IMR-90 (cell line): ENCODE results near the gene RPS6KA5. TPM values are rescaled to one million over a fixed set of nuclear protein-coding genes. Genes with fewer than 3 reads are reported as not detected.

ENCODE experiments used
- ATAC-seq: fragments of 200-7000 bp; cut with Tn5 transposase; 2 replicates; pipeline ENCODE4 v1.9.1; 2020; ENCODE audit warnings: low read depth, mild to moderate bottlenecking, moderate library complexity
- BruUV-seq: library from RNA; stranded (reverse); fragments of 400-500 nt; replicated peaks from 2 replicates; lab custom pipeline; 2021; lab: Mats Ljungman, UMichigan
- CTCF ChIA-PET: fragments of 300-600 bp; formaldehyde crosslinking; extraction: SDS; loops from one replicate; lab custom pipeline; 2021; ENCODE audit warnings: antibody characterized with exemption; lab: Yijun Ruan, JAX
- POLR2A ChIA-PET: fragments of 300-600 bp; sonication (Branson Sonifier 250); formaldehyde crosslinking; loops from one replicate; lab custom pipeline; 2022; ENCODE audit warnings: antibody characterized with exemption; ENCODE audit not compliant: unreplicated experiment; lab: Charles Lee
- DNase-seq: peaks from one replicate; pipeline ENCODE4 v3.0.0; 2013
- H2AFZ ChIP-seq: replicated peaks from 2 replicates; pipeline ENCODE3; 2013; ENCODE audit warnings: low read length, mild to moderate bottlenecking; ENCODE audit not compliant: poor library complexity
- H2AK5ac ChIP-seq: 2 replicates; pipeline ENCODE4 v1.6.1; 2013; ENCODE audit warnings: low read depth, low read length, inconsistent platforms
- H2AK9ac ChIP-seq: replicated peaks from 2 replicates; pipeline ENCODE3; 2013; ENCODE audit warnings: mild to moderate bottlenecking, low read depth, low read length, moderate library complexity; ENCODE audit not compliant: poor library complexity
- H2BK120ac ChIP-seq: 2 replicates; pipeline ENCODE4 v1.6.1; 2013; ENCODE audit warnings: low read depth, low read length, inconsistent platforms
- H2BK15ac ChIP-seq: 3 replicates; pipeline ENCODE4 v1.6.1; 2013; ENCODE audit warnings: low read depth, low read length, inconsistent platforms
- H2BK20ac ChIP-seq: 2 replicates; pipeline ENCODE4 v1.6.1; 2013; ENCODE audit warnings: low read depth, mild to moderate bottlenecking, inconsistent platforms, low read length, moderate library complexity
- H2BK5ac ChIP-seq: 2 replicates; pipeline ENCODE4 v1.6.1; 2013; ENCODE audit warnings: mild to moderate bottlenecking, low read depth, low read length, inconsistent platforms; ENCODE audit not compliant: poor library complexity, severe bottlenecking
- H3K14ac ChIP-seq: replicated peaks from 2 replicates; pipeline ENCODE4 v1.6.1; 2013; ENCODE audit warnings: low read depth, low read length, inconsistent platforms
- H3K18ac ChIP-seq: 2 replicates; pipeline ENCODE4 v1.6.1; 2013; ENCODE audit warnings: low read depth, low read length, control low read depth
- H3K23ac ChIP-seq: 2 replicates; pipeline ENCODE4 v1.6.1; 2013; ENCODE audit warnings: low read depth, low read length, inconsistent platforms
- H3K27ac ChIP-seq: 2 replicates; pipeline ENCODE4 v1.5.1; 2013; ENCODE audit warnings: mild to moderate bottlenecking, control low read depth, low read length; ENCODE audit not compliant: insufficient read depth
- H3K27me3 ChIP-seq: 2 replicates; pipeline ENCODE4 v1.6.1; 2013; ENCODE audit warnings: low read length; ENCODE audit not compliant: control insufficient read depth, insufficient read depth
- H3K36me3 ChIP-seq: 2 replicates; pipeline ENCODE4 v1.6.1; 2013; ENCODE audit warnings: low read length, mixed read lengths; ENCODE audit not compliant: control insufficient read depth, insufficient read depth
- H3K4ac ChIP-seq: 2 replicates; pipeline ENCODE4 v1.6.1; 2013; ENCODE audit warnings: low read depth, low read length, inconsistent platforms
- H3K4me1 ChIP-seq: 2 replicates; pipeline ENCODE4 v1.6.1; 2013; ENCODE audit warnings: low read length, mixed read lengths; ENCODE audit not compliant: control insufficient read depth, insufficient read depth
- H3K4me2 ChIP-seq: 2 replicates; pipeline ENCODE4 v1.6.1; 2013; ENCODE audit warnings: low read depth, mild to moderate bottlenecking, control low read depth, low read length, moderate library complexity
- H3K4me3 ChIP-seq: 2 replicates; pipeline ENCODE4 v1.5.1; 2013; ENCODE audit warnings: low read depth, mild to moderate bottlenecking, control low read depth, low read length, moderate library complexity; ENCODE audit not compliant: insufficient read depth
- H3K56ac ChIP-seq: 2 replicates; pipeline ENCODE4 v1.6.1; 2013; ENCODE audit warnings: low read length, inconsistent platforms; ENCODE audit not compliant: insufficient read depth; ENCODE audit errors: extremely low read depth
- H3K79me1 ChIP-seq, 2 experiments: 2 replicates each; pipeline ENCODE4 v1.6.1; 2013; ENCODE audit warnings: low read length in 2 of 2, inconsistent platforms in 1 of 2, low read depth in 1 of 2
- H3K9ac ChIP-seq: 2 replicates; pipeline ENCODE4 v1.6.1; 2013; ENCODE audit warnings: low read depth, low read length, control low read depth
- H3K9me1 ChIP-seq: 2 replicates; pipeline ENCODE4 v1.6.1; 2013; ENCODE audit warnings: low read length, inconsistent platforms; ENCODE audit not compliant: insufficient read depth
- H3K9me3 ChIP-seq: 2 replicates; pipeline ENCODE4 v1.6.1; 2013; ENCODE audit warnings: low read length; ENCODE audit not compliant: control insufficient read depth, insufficient read depth
- H4K20me1 ChIP-seq: 2 replicates; pipeline ENCODE4 v1.6.1; 2013; ENCODE audit warnings: low read length, inconsistent platforms; ENCODE audit not compliant: insufficient read depth
- H4K5ac ChIP-seq: 2 replicates; pipeline ENCODE4 v1.6.1; 2013; ENCODE audit warnings: mild to moderate bottlenecking, low read depth, low read length, control low read depth
- H4K8ac ChIP-seq, 2 experiments: 2 replicates each; pipeline ENCODE4 v1.6.1; 2013; ENCODE audit warnings: low read depth in 2 of 2, low read length in 2 of 2, control low read depth in 1 of 2, inconsistent platforms in 1 of 2
- H4K91ac ChIP-seq: 2 replicates; pipeline ENCODE4 v1.6.1; 2013; ENCODE audit warnings: low read depth, low read length, inconsistent platforms; ENCODE audit not compliant: insufficient read depth
- BHLHE40 ChIP-seq: fragments of 150-350 bp; IDR thresholded peaks from 2 replicates; pipeline ENCODE4 v1.6.1; 2016; ENCODE audit warnings: mild to moderate bottlenecking, low read depth, low read length
- CEBPB ChIP-seq: IDR thresholded peaks from 2 replicates; pipeline ENCODE4 v1.6.1; 2012; ENCODE audit warnings: low read depth, low read length, improper control_type of control experiment
- CHD1 ChIP-seq: IDR thresholded peaks from 2 replicates; pipeline ENCODE4 v1.6.1; 2012; ENCODE audit warnings: low read depth, low read length, improper control_type of control experiment
- ELK1 ChIP-seq: fragments of 150-350 bp; IDR thresholded peaks from 2 replicates; pipeline ENCODE4 v1.6.1; 2016; ENCODE audit warnings: low read depth, mild to moderate bottlenecking, low read length, moderate library complexity, borderline replicate concordance
- FOS ChIP-seq: fragments of 150-350 bp; IDR thresholded peaks from 2 replicates; pipeline ENCODE4 v1.6.1; 2016; ENCODE audit warnings: low read depth, low read length
- MAFK ChIP-seq: IDR thresholded peaks from 2 replicates; pipeline ENCODE4 v1.6.1; 2012; ENCODE audit warnings: low read depth, low read length, improper control_type of control experiment
- MXI1 ChIP-seq: IDR thresholded peaks from 2 replicates; pipeline ENCODE4 v1.6.1; 2012; ENCODE audit warnings: low read depth, mild to moderate bottlenecking, low read length, moderate library complexity, borderline replicate concordance
- NFE2L2 ChIP-seq: fragments of 150-350 bp; IDR thresholded peaks from 2 replicates; pipeline ENCODE4 v1.6.1; 2016; ENCODE audit warnings: low read depth, mild to moderate bottlenecking, low read length
- POLR2A ChIP-seq: IDR thresholded peaks from 2 replicates; pipeline ENCODE4 v1.6.1; 2012; ENCODE audit warnings: mild to moderate bottlenecking, low read depth, low read length
- RAD21 ChIP-seq: IDR thresholded peaks from 2 replicates; pipeline ENCODE4 v1.6.1; 2012; ENCODE audit warnings: low read length, improper control_type of control experiment
- RFX5 ChIP-seq: IDR thresholded peaks from 2 replicates; pipeline ENCODE4 v1.8.0; 2012; ENCODE audit warnings: low read depth, mild to moderate bottlenecking, low read length, moderate library complexity
- SMC3 ChIP-seq: fragments of 150-350 bp; IDR thresholded peaks from 2 replicates; pipeline ENCODE4 v1.6.1; 2016; ENCODE audit warnings: low read depth, mild to moderate bottlenecking, antibody characterized with exemption, low read length, moderate library complexity
- USF2 ChIP-seq: fragments of 150-350 bp; IDR thresholded peaks from 2 replicates; pipeline ENCODE4 v1.6.1; 2017; ENCODE audit warnings: mild to moderate bottlenecking, antibody characterized with exemption, low read length, low read depth
- WGBS, 2 experiments: methylation state at CpG; one replicate each; pipeline versions ENCODE4 v1.1.5 to v1.1.7; 2013; ENCODE audit warnings: missing lambda C conversion rate in 2 of 2; ENCODE audit not compliant: insufficient read length in 1 of 2; ENCODE audit errors: extremely low coverage in 2 of 2; 5-methylcytosine and 5-hydroxymethylcytosine counted together
- dilution Hi-C: fragments of 300-500 bp; cut with HindIII; formaldehyde crosslinking; loops from one replicate; pipeline ENCODE4 v1.14.3; 2018; ENCODE audit warnings: low sequenced_read_pairs; ENCODE audit not compliant: unreplicated experiment
- in situ Hi-C: fragments of 300-500 bp; cut with MboI; formaldehyde crosslinking; loops from 3 replicates; pipeline ENCODE4 v1.14.3; 2019; ENCODE audit warnings: low sequenced_read_pairs, inconsistent platforms, mixed read lengths
- intact Hi-C: fragments of 100-400 bp; cut with micrococcal nuclease; formaldehyde crosslinking; loops from 2 replicates; pipeline ENCODE4 v1.10.0; 2022
- polyA plus RNA-seq, 3 experiments: library from polyadenylated mRNA; depleted of rRNA; stranded (reverse); fragments of >200 nt; gene quantifications; 2 replicates each; pipeline ENCODE4 v1.2.3, GENCODE V29; 2012; ENCODE audit warnings: low replicate concordance in 1 of 3
- total RNA-seq: library from RNA; depleted of rRNA; stranded (reverse); fragments of >200 nt; gene quantifications from 2 replicates; pipeline ENCODE4 v1.2.3, GENCODE V29; 2012

RPS6KA5 gene
- total and polyA plus RNA-seq, 2 of the 4 experiments (the other 2 are of a cell fraction): 0.36 TPM

- Histone ChIP-seq H3K9me1 (no peaks in the 10 kb centered on the region), H3K27ac (no peak overlapping the region), H3K4me2 (no peak overlapping the region), H3K56ac (no peak overlapping the region), H3K14ac (no peak overlapping the region), H3K9ac (no peak overlapping the region), H4K91ac (no peak overlapping the region), H4K8ac (no peak overlapping the region), H3K18ac (no peak overlapping the region), H2AK5ac (no peak overlapping the region), H2BK20ac (no peak overlapping the region), H2BK5ac (no peak overlapping the region), H3K27me3 (no peaks in the 10 kb centered on the region), H3K23ac (no peak overlapping the region), H2BK120ac (no peak overlapping the region), H4K5ac (no peak overlapping the region), H3K4me3 (no peak overlapping the region), H4K20me1 (no peaks in the 10 kb centered on the region), H2AK9ac (no peak overlapping the region), H3K9me3 (no peaks in the 10 kb centered on the region), H3K4me1 (no peaks in the 10 kb centered on the region), H3K79me1 (no peaks in the 10 kb centered on the region), H3K4ac (no peak overlapping the region), H2BK15ac (no peak overlapping the region), H3K36me3 (no peaks in the 10 kb centered on the region), H2AFZ (no peak overlapping the region)
- CTCF ChIA-PET: no interaction called here
- intact Hi-C loops: no loop called here
- DNase-seq (no peak), ATAC-seq (no peak)
- BruUV-seq: no TSS peak
- dilution Hi-C loops: no loop called here
- in situ Hi-C loops: no loop called here
- TF ChIP-seq CEBPB (no peak), BHLHE40 (no peak), RAD21 (no peak), MAFK (no peak), USF2 (no peak), SMC3 (no peak), CHD1 (no peak), POLR2A (no peak), RFX5 (no peak), NFE2L2 (no peak), ELK1 (no peak), MXI1 (no peak), FOS (no peak)
- POLR2A ChIA-PET: no interaction called here
- no CpG with 5 or more reads among the region's 1 CpG for WGBS, 2 experiments
These were observed 22.0 kb downstream of the RPS6KA5 start for GRCh38 chr14:91038439-91038838.
